ENCODE data around the gene LRPPRC. TPM values are rescaled to one million over a fixed set of nuclear protein-coding genes. Genes with fewer than 3 reads are reported as not detected.

Gene LRPPRC
- total RNA-seq, 1 donor from 2014 or later: 88.0 TPM

DNA sequence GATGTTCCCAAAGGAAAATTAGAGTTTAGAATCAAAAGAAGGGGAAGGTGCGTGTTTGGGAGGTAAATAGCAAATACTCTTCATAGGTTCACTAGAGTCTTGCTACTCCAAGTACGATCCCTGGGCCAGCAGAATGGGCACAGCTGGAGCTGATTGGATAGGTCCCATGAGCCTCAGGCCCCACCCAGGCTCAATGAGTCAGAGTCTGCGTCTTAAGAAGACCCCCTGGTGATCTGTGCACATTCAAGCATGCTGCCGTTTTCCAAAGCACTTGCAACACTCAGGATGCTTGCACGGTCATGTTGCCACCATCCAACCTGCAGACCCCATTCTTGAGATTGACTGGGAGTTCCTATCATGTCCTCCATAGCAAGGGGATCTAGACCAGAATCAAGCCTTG lies 116.5 kb downstream of the LRPPRC start:
- H3K4me1 Mint-ChIP-seq (ENCODE audit: low read depth, unreplicated experiment): peaks cover 20% of the 10 kb centered on the region
- H3K4me3 Mint-ChIP-seq (ENCODE audit: unreplicated experiment): no peak overlapping the region
- no peak overlapping the region for H3K27ac Mint-ChIP-seq (ENCODE audit: unreplicated experiment)
- H3K36me3 Mint-ChIP-seq (ENCODE audit: unreplicated experiment): no peaks in the 10 kb centered on the region
- H3K9me3 Mint-ChIP-seq (ENCODE audit: unreplicated experiment): no peaks in the 10 kb centered on the region
- no peak for DNase-seq
- peaks cover 2% of the 10 kb centered on the region for H3K27me3 Mint-ChIP-seq (ENCODE audit: unreplicated experiment)
- no peak for TF ChIP-seq CTCF (IDR thresholded peaks at IDR 0.05; ENCODE audit: partially characterized antibody, unreplicated experiment)

DNA sequence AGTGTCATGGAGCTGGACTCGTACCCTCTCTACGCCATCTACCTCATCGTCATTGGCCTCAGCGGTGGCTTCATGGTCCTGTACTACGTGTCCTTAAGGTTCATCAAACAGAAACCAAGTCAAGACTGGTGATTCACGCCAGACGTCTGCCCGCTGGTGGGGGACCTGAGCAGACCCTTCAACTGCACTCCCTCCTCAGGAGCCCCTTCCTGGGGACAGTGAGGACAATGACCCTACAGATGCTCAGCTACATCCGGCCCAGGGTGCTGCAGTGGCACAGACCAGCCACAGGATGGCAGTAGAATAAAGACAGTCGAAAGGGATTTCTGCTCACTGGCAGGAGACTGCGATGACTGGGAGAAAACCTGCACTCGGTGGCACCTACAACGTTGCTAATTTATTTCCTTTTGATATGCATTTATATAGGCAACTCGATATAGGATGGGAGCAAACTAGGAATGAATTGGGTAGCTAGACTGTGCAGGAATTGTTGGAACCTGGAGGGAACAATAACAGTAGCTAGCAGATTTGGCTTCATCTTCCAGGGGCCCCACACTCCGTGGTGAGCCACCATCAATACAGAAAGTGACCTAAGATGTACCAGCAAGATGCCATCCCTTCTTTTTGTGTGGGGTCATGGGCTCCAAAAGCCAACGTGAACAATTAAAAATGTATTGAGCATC lies 117.9 kb downstream of the LRPPRC start:
- H3K4me1 Mint-ChIP-seq (ENCODE audit: low read depth, unreplicated experiment): peaks cover 20% of the 10 kb centered on the region
- peak; percentile 95 for TF ChIP-seq CTCF (IDR thresholded peaks at IDR 0.05; ENCODE audit: partially characterized antibody, unreplicated experiment)
- H3K36me3 Mint-ChIP-seq (ENCODE audit: unreplicated experiment): no peaks in the 10 kb centered on the region
- no peak overlapping the region for H3K4me3 Mint-ChIP-seq (ENCODE audit: unreplicated experiment)
- H3K27ac Mint-ChIP-seq (ENCODE audit: unreplicated experiment): no peak overlapping the region
- peaks cover 2% of the 10 kb centered on the region for H3K27me3 Mint-ChIP-seq (ENCODE audit: unreplicated experiment)
- no peaks in the 10 kb centered on the region for H3K9me3 Mint-ChIP-seq (ENCODE audit: unreplicated experiment)
- peak; percentile 87 for DNase-seq

GRCh38 chr2:43874776-43875451 lies 120.9 kb downstream of the LRPPRC start:
- no peak for TF ChIP-seq CTCF (IDR thresholded peaks at IDR 0.05; ENCODE audit: partially characterized antibody, unreplicated experiment)
- peaks cover 4% of the 10 kb centered on the region for H3K27me3 Mint-ChIP-seq (ENCODE audit: unreplicated experiment)
- H3K4me1 Mint-ChIP-seq (ENCODE audit: low read depth, unreplicated experiment): peaks cover 8% of the 10 kb centered on the region
- no peak overlapping the region for H3K4me3 Mint-ChIP-seq (ENCODE audit: unreplicated experiment)
- no peaks in the 10 kb centered on the region for H3K9me3 Mint-ChIP-seq (ENCODE audit: unreplicated experiment)
- no peaks in the 10 kb centered on the region for H3K36me3 Mint-ChIP-seq (ENCODE audit: unreplicated experiment)
- DNase-seq: no peak
- H3K27ac Mint-ChIP-seq (ENCODE audit: unreplicated experiment): no peak overlapping the region

DNA sequence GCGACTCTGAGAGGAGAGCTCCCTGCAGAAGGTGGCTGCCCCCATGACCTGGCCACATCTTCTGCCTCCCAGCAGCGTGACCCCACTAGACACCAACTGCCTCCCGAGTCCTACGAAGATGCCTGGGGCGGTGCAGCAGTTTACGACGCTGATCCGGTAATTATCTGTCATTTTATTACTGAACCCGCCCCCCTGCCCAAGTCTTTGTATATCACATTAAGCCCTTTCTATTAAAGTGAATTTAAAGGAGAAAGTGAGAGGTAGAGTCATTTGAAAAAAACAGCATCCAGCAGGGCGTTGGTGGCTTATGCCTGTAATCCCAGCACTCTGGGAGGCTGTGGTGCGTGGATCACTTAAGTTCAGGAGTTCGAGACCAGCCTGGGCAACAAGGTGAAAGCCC lies 123.6 kb downstream of the LRPPRC start:
- Mint-ChIP-seq H3K4me3 (ENCODE audit: unreplicated experiment) (no peak overlapping the region), H3K27ac (ENCODE audit: unreplicated experiment) (no peak overlapping the region), H3K27me3 (ENCODE audit: unreplicated experiment) (peaks cover 4% of the 10 kb centered on the region), H3K9me3 (ENCODE audit: unreplicated experiment) (no peaks in the 10 kb centered on the region), H3K4me1 (ENCODE audit: low read depth, unreplicated experiment) (no peaks in the 10 kb centered on the region), H3K36me3 (ENCODE audit: unreplicated experiment) (no peaks in the 10 kb centered on the region)
- TF ChIP-seq CTCF (IDR thresholded peaks at IDR 0.05; ENCODE audit: partially characterized antibody, unreplicated experiment): no peak
- no peak for DNase-seq

- no peaks in the 10 kb centered on the region for H3K4me1 Mint-ChIP-seq (ENCODE audit: low read depth, unreplicated experiment)
- no peak overlapping the region for H3K27ac Mint-ChIP-seq (ENCODE audit: unreplicated experiment)
- no peak for DNase-seq
- H3K27me3 Mint-ChIP-seq (ENCODE audit: unreplicated experiment): no peaks in the 10 kb centered on the region
- no peak for TF ChIP-seq CTCF (IDR thresholded peaks at IDR 0.05; ENCODE audit: partially characterized antibody, unreplicated experiment)
- no peak overlapping the region for H3K4me3 Mint-ChIP-seq (ENCODE audit: unreplicated experiment)
- no peaks in the 10 kb centered on the region for H3K36me3 Mint-ChIP-seq (ENCODE audit: unreplicated experiment)
- H3K9me3 Mint-ChIP-seq (ENCODE audit: unreplicated experiment): no peaks in the 10 kb centered on the region
Measured at GRCh38 chr2:43855292-43855691, 140.5 kb downstream of the LRPPRC start.

All from glutamatergic neuron (in vitro differentiated cells).